Spleen (tissue), 7 donors: ENCODE data around the gene ZNF652.

ENCODE experiments used
- CTCF ChIP-seq, 11 experiments: fragments of 200-600 bp in 7 of 11; fragments of 450-650 bp in 4 of 11; sonication (generic) in 4 of 11; IDR thresholded peaks in 8 of 11; conservative IDR thresholded peaks in 3 of 11; 1 replicate in 7 of 11; 2 replicates in 4 of 11; pipeline versions ENCODE4 v1.4.0 to v1.8.0; 2016 to 2021; ENCODE audit warnings: antibody characterized with exemption in 11 of 11, inconsistent platforms in 4 of 11, mild to moderate bottlenecking in 1 of 11
- POLR2AphosphoS5 ChIP-seq, 3 donors: sonication (generic); formaldehyde crosslinking; IDR thresholded peaks; one replicate each; pipeline ENCODE4 v1.5.1; 2017; ENCODE audit warnings: antibody characterized with exemption in 3 of 3
- donor health status: DM: no; HTN: no; CAD: no; lungs with moderate emphysema.
- donor health status: DM: no; HTN: no; CAD: no.
- donor health status: DM: no; HTN: no; CAD: no.

- TF ChIP-seq POLR2AphosphoS5 (IDR thresholded peaks at IDR 0.05) (no peak), CTCF (IDR thresholded peaks at IDR 0.05 in 8 of 11, conservative IDR thresholded peaks at IDR 0.05 in 3 of 11) (no peak)
Measured at GRCh38 chr17:49269356-49269755, 92.7 kb downstream of the ZNF652 start.
